GM21619 (cell line): ENCODE measurements around the gene CEP112.
"Not testable (repeated sequence)": the region's sequence is repeated elsewhere in the genome, so short reads cannot be mapped to it uniquely, and the experiment has no call there.

Source experiments
- ATAC-seq: cut with Tn5 transposase; IDR thresholded peaks from one replicate; pipeline ENCODE4 v1.9.1; 2021; ENCODE audit not compliant: unreplicated experiment

The CEP112 gene

GRCh38 chr17:66085221-66085620 lies 106.7 kb downstream of the CEP112 start:
- ATAC-seq: no peak

- not testable (repeated sequence) for ATAC-seq
These were observed 111.3 kb downstream of the CEP112 start for GRCh38 chr17:66080670-66081069.

GRCh38 chr17:66076546-66077190 lies 115.3 kb downstream of the CEP112 start:
- no peak for ATAC-seq

- ATAC-seq: no peak
These were observed 118.5 kb downstream of the CEP112 start for GRCh38 chr17:66073384-66073783.

- ATAC-seq: no peak
These were observed 128.2 kb downstream of the CEP112 start for GRCh38 chr17:66063686-66064085.

GRCh38 chr17:66056148-66056547 lies 135.8 kb downstream of the CEP112 start:
- ATAC-seq: no peak

- no peak for ATAC-seq
These were observed 137.7 kb downstream of the CEP112 start for GRCh38 chr17:66054242-66054641.

GRCh38 chr17:66044083-66044482 lies 147.8 kb downstream of the CEP112 start:
- no peak for ATAC-seq

GRCh38 chr17:66043419-66043818 lies 148.5 kb downstream of the CEP112 start:
- ATAC-seq: no peak

- ATAC-seq: no peak
These were observed 151.5 kb downstream of the CEP112 start for GRCh38 chr17:66040402-66040801.

GRCh38 chr17:66038125-66038524 lies 153.8 kb downstream of the CEP112 start:
- ATAC-seq: no peak

GRCh38 chr17:66037221-66037620 lies 154.7 kb downstream of the CEP112 start:
- no peak for ATAC-seq

- ATAC-seq: no peak
These were observed 159.7 kb downstream of the CEP112 start for GRCh38 chr17:66032082-66032712.

- ATAC-seq: no peak
These were observed 166.4 kb downstream of the CEP112 start for GRCh38 chr17:66025551-66025950.

- no peak for ATAC-seq
These were observed 170.2 kb downstream of the CEP112 start for GRCh38 chr17:66021757-66022156.

- ATAC-seq: no peak
These were observed 173.1 kb downstream of the CEP112 start for GRCh38 chr17:66018786-66019185.

- no peak for ATAC-seq
These were observed 175.7 kb downstream of the CEP112 start for GRCh38 chr17:66016231-66016630.

- no peak for ATAC-seq
These were observed 183.3 kb downstream of the CEP112 start for GRCh38 chr17:66008680-66009079.

- ATAC-seq: no peak
These were observed 185.3 kb downstream of the CEP112 start for GRCh38 chr17:66006654-66007053.

- ATAC-seq: no peak
These were observed 189.1 kb downstream of the CEP112 start for GRCh38 chr17:66002812-66003211.

- no peak for ATAC-seq
These were observed 189.8 kb downstream of the CEP112 start for GRCh38 chr17:66002063-66002585.

GRCh38 chr17:66000216-66000615 lies 191.7 kb downstream of the CEP112 start:
- ATAC-seq: no peak

- no peak for ATAC-seq
These were observed 193.3 kb downstream of the CEP112 start for GRCh38 chr17:65998675-65999074.
